Loucy (cell line): ENCODE measurements around the gene INSIG2.
A peak's percentile ranks its signal among the peaks of the same experiment; 100 is the strongest.

Experiments used
- H2AFZ ChIP-seq: fragments of 200-600 bp; sonication (generic); 2 replicates; pipeline ENCODE4 v1.6.0; 2016; ENCODE audit warnings: antibody characterized with exemption, mild to moderate bottlenecking, low read length, moderate library complexity
- H3F3A ChIP-seq: fragments of 200-600 bp; 2 replicates; pipeline ENCODE4 v1.6.0; 2016; ENCODE audit warnings: antibody characterized with exemption, low read depth, mild to moderate bottlenecking
- H3K27me3 ChIP-seq: fragments of 200-600 bp; sonication (generic); 2 replicates; pipeline ENCODE4 v1.6.1; 2014; ENCODE audit warnings: low read length, mild to moderate bottlenecking; ENCODE audit not compliant: insufficient read depth, poor library complexity, severe bottlenecking
- H3K36me3 ChIP-seq: fragments of 200-600 bp; sonication (generic); 2 replicates; pipeline ENCODE4 v1.6.1; 2016; ENCODE audit warnings: low read length; ENCODE audit not compliant: insufficient read depth
- H3K4me1 ChIP-seq: fragments of 200-600 bp; sonication (generic); 2 replicates; pipeline ENCODE4 v1.5.1; 2014; ENCODE audit warnings: low read length, mild to moderate bottlenecking; ENCODE audit not compliant: insufficient read depth, poor library complexity, severe bottlenecking
- H3K4me2 ChIP-seq: fragments of 200-600 bp; sonication (generic); 2 replicates; pipeline ENCODE4 v1.6.0; 2014; ENCODE audit warnings: antibody characterized with exemption, low read length, low read depth, mild to moderate bottlenecking; ENCODE audit not compliant: poor library complexity, severe bottlenecking
- H3K4me3 ChIP-seq: fragments of 200-600 bp; sonication (generic); 2 replicates; pipeline ENCODE4 v1.5.1; 2014; ENCODE audit warnings: low read length, mild to moderate bottlenecking, mixed read lengths; ENCODE audit not compliant: poor library complexity, severe bottlenecking
- H3K79me2 ChIP-seq: fragments of 200-600 bp; sonication (generic); 2 replicates; pipeline ENCODE4 v1.6.1; 2014; ENCODE audit warnings: low read length; ENCODE audit not compliant: insufficient read depth
- H3K9ac ChIP-seq: fragments of 200-600 bp; sonication (generic); 2 replicates; pipeline ENCODE4 v1.6.0; 2014; ENCODE audit warnings: mild to moderate bottlenecking, low read depth, low read length, moderate library complexity; ENCODE audit not compliant: poor library complexity, severe bottlenecking
- H3K9me2 ChIP-seq: fragments of 200-600 bp; sonication (generic); replicated peaks from 2 replicates; pipeline ENCODE4 v1.6.1; 2016; ENCODE audit warnings: low read depth, low read length, mixed read lengths
- H3K9me3 ChIP-seq: fragments of 200-600 bp; sonication (generic); 2 replicates; pipeline ENCODE4 v1.6.1; 2014; ENCODE audit warnings: mild to moderate bottlenecking, antibody characterized with exemption, low read length, low read depth; ENCODE audit not compliant: insufficient read depth
- H4K20me1 ChIP-seq: fragments of 200-600 bp; sonication (generic); 2 replicates; pipeline ENCODE4 v1.6.0; 2014; ENCODE audit warnings: antibody characterized with exemption, low read length, mild to moderate bottlenecking; ENCODE audit not compliant: insufficient read depth, poor library complexity, severe bottlenecking
- CTCF ChIP-seq: fragments of 200-600 bp; sonication (generic); conservative IDR thresholded peaks from 2 replicates; pipeline ENCODE4 v1.5.1; 2014; ENCODE audit warnings: mild to moderate bottlenecking, antibody characterized with exemption, low read length
- EZH2phosphoT487 ChIP-seq: fragments of 200-600 bp; IDR thresholded peaks from 2 replicates; pipeline ENCODE4 v1.6.1; 2018; ENCODE audit warnings: antibody characterized with exemption, mild to moderate bottlenecking, moderate library complexity, borderline replicate concordance

INSIG2 gene

GRCh38 chr2:118078734-118079133 is 9.5 kb upstream of the INSIG2 start:
- H3K79me2 ChIP-seq, result no peaks in the 10 kb centered on the region
- H3K36me3 ChIP-seq, result no peaks in the 10 kb centered on the region
- no peak overlapping the region for H2AFZ ChIP-seq
- no peaks in the 10 kb centered on the region for H3K9me3 ChIP-seq
- no peaks in the 10 kb centered on the region for H4K20me1 ChIP-seq
- peaks cover 11% of the 10 kb centered on the region; the same call in 1 of the 2 replicates for H3F3A ChIP-seq
- no peaks in the 10 kb centered on the region for H3K27me3 ChIP-seq
- peaks cover 30% of the 10 kb centered on the region for H3K4me1 ChIP-seq
- no peak overlapping the region for H3K9ac ChIP-seq
- H3K9me2 ChIP-seq, result no peaks in the 10 kb centered on the region
- no peak overlapping the region for H3K4me3 ChIP-seq
- H3K4me2 ChIP-seq, result no peak overlapping the region
- TF ChIP-seq EZH2phosphoT487, result no peak
- no peak for TF ChIP-seq CTCF

DNA sequence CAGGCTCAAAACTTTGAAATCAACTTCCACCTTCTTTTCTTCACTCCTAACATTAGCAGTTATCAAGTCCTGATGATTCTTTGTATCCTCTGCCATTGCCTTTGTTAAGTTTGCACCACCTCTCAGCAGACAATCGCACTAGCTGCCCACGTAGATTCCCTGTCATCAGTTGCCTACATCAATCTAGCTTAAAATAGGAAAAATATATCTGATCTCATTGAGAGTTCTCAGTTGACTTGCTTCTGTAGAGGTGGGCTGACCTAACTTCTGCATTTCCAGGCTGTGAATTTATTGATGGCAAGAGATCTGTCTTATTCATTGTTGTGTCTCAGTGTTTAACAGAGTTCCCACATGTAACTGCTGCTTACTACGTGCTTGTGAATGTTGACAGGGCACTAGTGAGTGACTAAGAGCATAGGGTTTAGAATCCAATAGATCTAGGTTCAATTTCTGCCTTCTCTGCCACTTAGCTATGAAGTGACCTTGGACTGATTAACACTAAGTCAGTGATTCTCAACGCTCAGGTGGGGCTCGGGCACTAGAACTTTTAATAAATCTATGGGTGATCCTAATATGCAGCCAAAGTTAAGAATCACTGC is 3.7 kb upstream of the INSIG2 start:
- Histone ChIP-seq H3K4me3 (no peak overlapping the region), H3K4me2 (no peak overlapping the region), H3K36me3 (no peaks in the 10 kb centered on the region), H4K20me1 (peaks cover 7% of the 10 kb centered on the region), H3K9ac (no peak overlapping the region), H3F3A (no peaks in the 10 kb centered on the region), H3K9me3 (no peaks in the 10 kb centered on the region), H2AFZ (no peak overlapping the region), H3K4me1 (peaks cover 31% of the 10 kb centered on the region), H3K27me3 (no peaks in the 10 kb centered on the region), H3K9me2 (no peaks in the 10 kb centered on the region), H3K79me2 (peaks cover 20% of the 10 kb centered on the region)
- TF ChIP-seq CTCF, result no peak
- no peak for TF ChIP-seq EZH2phosphoT487

DNA sequence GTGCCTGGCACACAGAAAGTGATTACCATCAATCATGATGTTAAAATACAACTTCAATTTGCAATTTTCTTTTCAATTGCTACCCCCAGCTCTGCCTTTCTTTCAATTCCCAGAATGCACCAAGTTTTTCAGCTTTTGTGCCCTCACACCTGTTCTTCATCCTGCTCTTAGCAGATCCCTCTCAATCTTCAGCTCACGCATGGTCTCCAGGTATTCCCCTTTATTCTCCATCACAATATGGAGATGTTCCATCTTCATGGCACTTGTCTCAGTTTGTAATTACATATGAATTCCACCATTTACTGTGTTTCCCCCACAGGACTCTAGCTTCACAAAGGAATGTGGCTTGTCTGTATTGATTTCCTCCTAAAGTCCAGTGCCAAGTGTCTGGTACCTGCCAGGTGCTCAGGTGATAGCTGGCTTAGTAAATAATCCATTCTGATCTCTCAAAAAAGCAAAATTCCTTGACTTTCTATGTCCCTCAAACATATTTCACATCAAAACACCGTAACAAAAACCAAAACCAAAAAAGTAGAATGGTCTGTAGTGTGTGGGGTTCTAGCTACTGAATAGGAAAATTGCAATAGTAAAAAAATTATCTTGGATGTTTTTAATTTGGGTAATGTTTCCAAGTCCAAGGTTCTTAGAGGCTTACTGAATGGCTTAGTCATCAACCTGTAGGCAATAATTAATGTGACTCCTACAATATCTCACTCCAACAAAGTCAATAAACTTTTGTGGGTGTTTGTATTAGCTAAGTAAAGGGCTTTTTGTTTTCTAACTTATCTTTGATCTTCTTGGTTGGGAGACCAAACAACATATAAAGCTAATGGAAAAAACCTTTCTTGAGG is 2.9 kb upstream of the INSIG2 start:
- Histone ChIP-seq H3K27me3 (no peaks in the 10 kb centered on the region), H3K9ac (no peak overlapping the region), H3F3A (no peaks in the 10 kb centered on the region), H3K9me3 (no peaks in the 10 kb centered on the region), H3K36me3 (no peaks in the 10 kb centered on the region), H3K4me1 (peaks cover 37% of the 10 kb centered on the region), H3K4me3 (peak overlapping the region; percentile 90), H3K9me2 (no peaks in the 10 kb centered on the region), H2AFZ (no peak overlapping the region), H3K4me2 (peak overlapping the region; percentile 89), H3K79me2 (peaks cover 28% of the 10 kb centered on the region), H4K20me1 (peaks cover 15% of the 10 kb centered on the region)
- TF ChIP-seq EZH2phosphoT487 (no peak), CTCF (no peak)
